C4-2B (cell line): ENCODE data around the gene TNFSF4.

Experiments
- CTCF ChIP-seq: fragments of 450-650 bp; conservative IDR thresholded peaks from 2 replicates; pipeline ENCODE4 v1.5.1; 2017; ENCODE audit warnings: mild to moderate bottlenecking
- ZFX ChIP-seq: fragments of 450-650 bp; IDR thresholded peaks from 2 replicates; pipeline ENCODE4 v1.6.1; 2017

- TF ChIP-seq CTCF: no peak
- TF ChIP-seq ZFX: no peak
Observed at GRCh38 chr1:173164686-173165085, 42.4 kb downstream of the TNFSF4 start.
